ENCODE results near the gene GRHPR. TPM values are rescaled to one million over a fixed set of nuclear protein-coding genes. Genes with fewer than 3 reads are reported as not detected.

GRHPR gene
- total RNA-seq, 1 experiment from 2014 or later, result 80.7 TPM

DNA sequence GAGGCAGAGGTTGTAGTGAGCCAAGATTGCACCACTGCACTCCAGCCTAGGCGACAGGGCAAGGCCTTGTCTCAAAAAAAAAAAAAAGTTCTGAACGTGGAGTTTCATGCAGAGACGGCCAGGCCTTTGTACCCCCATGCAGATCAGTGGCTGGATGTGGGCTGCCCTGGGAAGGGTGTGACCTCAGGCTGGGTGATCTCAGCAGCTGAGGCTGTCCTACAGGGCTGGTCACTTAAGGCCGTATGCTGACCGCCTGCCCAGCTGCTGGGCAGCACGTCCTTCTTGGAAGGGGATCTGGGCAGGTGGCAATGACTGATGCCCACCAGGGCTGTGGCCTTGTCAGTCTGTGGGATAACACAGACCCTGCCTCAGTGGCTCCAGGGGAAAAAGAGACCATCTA, 37.2 kb upstream of the GRHPR start:
- no peak for DNase-seq (ENCODE audit: low spot score)
- ChIA-PET POLR2A (interaction anchor here (0.6 to 1.1 kb wide), 2 partner anchors 11 to 950 kb away, joined by 3 to 4 read pairs; no protein-coding TSS in a partner anchor), CTCF (interaction anchor here (0.8 to 1.0 kb wide), 2 partner anchors 26 to 517 kb away, joined by 3 read pairs; no protein-coding TSS in a partner anchor)
- Mint-ChIP-seq H3K27ac (no peak overlapping the region), H3K27me3 (ENCODE audit: low read depth) (no peaks in the 10 kb centered on the region), H3K4me1 (peaks cover 7% of the 10 kb centered on the region), H3K4me3 (no peak overlapping the region), H3K36me3 (no peaks in the 10 kb centered on the region), H3K9me3 (peaks cover 7% of the 10 kb centered on the region)
- ATAC-seq, result no peak
- no peak for TF ChIP-seq ELF4 (CRISPR knock-in tag; IDR thresholded peaks at IDR 0.05; ENCODE audit: low read depth)
- TF ChIP-seq RELA (CRISPR knock-in tag; IDR thresholded peaks at IDR 0.05; ENCODE audit: borderline replicate concordance), result no peak
- TF ChIP-seq, protein P1, sequence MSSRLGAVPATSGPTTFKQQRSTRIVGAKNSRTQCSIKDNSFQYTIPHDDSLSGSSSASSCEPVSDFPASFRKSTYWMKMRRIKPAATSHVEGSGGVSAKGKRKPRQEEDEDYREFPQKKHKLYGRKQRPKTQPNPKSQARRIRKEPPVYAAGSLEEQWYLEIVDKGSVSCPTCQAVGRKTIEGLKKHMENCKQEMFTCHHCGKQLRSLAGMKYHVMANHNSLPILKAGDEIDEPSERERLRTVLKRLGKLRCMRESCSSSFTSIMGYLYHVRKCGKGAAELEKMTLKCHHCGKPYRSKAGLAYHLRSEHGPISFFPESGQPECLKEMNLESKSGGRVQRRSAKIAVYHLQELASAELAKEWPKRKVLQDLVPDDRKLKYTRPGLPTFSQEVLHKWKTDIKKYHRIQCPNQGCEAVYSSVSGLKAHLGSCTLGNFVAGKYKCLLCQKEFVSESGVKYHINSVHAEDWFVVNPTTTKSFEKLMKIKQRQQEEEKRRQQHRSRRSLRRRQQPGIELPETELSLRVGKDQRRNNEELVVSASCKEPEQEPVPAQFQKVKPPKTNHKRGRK (CRISPR knock-in tag; IDR thresholded peaks at IDR 0.05; ENCODE audit: borderline replicate concordance), result no peak
- TF ChIP-seq ATF1 (CRISPR knock-in tag; IDR thresholded peaks at IDR 0.05), result no peak
- TF ChIP-seq, protein P2, sequence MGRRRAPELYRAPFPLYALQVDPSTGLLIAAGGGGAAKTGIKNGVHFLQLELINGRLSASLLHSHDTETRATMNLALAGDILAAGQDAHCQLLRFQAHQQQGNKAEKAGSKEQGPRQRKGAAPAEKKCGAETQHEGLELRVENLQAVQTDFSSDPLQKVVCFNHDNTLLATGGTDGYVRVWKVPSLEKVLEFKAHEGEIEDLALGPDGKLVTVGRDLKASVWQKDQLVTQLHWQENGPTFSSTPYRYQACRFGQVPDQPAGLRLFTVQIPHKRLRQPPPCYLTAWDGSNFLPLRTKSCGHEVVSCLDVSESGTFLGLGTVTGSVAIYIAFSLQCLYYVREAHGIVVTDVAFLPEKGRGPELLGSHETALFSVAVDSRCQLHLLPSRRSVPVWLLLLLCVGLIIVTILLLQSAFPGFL (CRISPR knock-in tag; IDR thresholded peaks at IDR 0.05; ENCODE audit: borderline replicate concordance), result no peak
- no peak for TF ChIP-seq KAT7 (CRISPR knock-in tag; IDR thresholded peaks at IDR 0.05; ENCODE audit: borderline replicate concordance)
- no peak for TF ChIP-seq MYBL2 (CRISPR knock-in tag; IDR thresholded peaks at IDR 0.05)
- TF ChIP-seq, protein P3, sequence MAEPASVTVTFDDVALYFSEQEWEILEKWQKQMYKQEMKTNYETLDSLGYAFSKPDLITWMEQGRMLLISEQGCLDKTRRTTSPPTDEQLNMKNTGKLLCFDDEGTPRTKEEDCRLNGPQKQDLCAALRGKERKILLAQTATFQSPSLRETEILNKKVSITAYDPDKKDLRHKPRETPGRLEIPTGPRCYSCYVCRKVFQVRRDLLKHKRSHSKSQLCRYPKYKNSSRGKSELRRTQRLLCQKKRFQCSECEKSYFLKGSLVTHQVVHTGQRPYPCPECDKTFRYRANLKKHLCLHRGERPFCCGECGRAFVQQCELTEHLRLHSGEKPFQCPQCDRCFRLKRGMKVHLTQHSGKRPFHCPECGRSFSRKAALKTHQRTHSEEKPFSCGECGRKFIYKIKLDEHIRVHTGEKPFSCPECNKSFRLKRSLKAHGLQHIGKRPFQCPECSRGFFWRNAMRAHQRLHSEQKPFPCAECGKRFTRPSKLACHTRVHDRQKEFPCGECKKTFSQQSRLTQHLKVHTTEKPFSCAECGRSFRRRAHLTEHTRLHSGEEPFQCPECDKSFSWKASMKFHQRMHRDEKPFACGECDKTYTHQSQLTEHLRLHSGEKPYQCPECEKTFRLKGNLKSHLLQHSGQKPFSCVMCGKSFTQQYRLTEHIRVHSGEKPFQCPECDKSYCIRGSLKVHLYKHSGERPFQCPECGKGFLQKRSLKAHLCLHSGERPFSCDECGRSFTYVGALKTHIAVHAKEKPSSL (CRISPR knock-in tag; conservative IDR thresholded peaks at IDR 0.05), result no peak
- TF ChIP-seq GTF2I (CRISPR knock-in tag; conservative IDR thresholded peaks at IDR 0.05), result no peak
- TF ChIP-seq, protein P4, sequence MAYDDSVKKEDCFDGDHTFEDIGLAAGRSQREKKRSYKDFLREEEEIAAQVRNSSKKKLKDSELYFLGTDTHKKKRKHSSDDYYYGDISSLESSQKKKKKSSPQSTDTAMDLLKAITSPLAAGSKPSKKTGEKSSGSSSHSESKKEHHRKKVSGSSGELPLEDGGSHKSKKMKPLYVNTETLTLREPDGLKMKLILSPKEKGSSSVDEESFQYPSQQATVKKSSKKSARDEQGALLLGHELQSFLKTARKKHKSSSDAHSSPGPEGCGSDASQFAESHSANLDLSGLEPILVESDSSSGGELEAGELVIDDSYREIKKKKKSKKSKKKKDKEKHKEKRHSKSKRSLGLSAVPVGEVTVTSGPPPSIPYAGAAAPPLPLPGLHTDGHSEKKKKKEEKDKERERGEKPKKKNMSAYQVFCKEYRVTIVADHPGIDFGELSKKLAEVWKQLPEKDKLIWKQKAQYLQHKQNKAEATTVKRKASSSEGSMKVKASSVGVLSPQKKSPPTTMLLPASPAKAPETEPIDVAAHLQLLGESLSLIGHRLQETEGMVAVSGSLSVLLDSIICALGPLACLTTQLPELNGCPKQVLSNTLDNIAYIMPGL (CRISPR knock-in tag; IDR thresholded peaks at IDR 0.05), result no peak
- TF ChIP-seq, protein P5, sequence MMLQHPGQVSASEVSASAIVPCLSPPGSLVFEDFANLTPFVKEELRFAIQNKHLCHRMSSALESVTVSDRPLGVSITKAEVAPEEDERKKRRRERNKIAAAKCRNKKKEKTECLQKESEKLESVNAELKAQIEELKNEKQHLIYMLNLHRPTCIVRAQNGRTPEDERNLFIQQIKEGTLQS (CRISPR knock-in tag; conservative IDR thresholded peaks at IDR 0.05), result no peak
- no peak for TF ChIP-seq MXD4 (CRISPR knock-in tag; IDR thresholded peaks at IDR 0.05; ENCODE audit: borderline replicate concordance)

DNA sequence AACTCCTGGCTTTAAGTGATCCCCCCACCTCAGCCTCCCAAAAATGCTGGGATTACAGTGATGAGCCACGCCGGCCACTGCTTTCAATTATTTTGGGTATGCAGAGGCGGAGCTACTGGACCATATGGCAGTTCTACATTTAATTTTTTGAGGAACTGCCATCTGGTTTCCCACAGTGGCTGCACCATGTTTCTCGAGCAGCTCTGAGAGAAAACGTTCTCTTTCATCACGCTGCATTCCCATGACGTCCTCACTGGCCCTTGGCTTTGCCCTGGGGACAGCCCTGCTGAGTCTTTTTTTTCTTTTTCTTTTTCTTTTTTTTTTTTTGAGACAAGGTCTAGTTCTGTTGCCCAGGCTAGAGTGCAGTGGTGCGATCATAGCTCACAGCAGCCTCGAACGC, 35.5 kb upstream of the GRHPR start:
- Mint-ChIP-seq H3K4me3 (no peak overlapping the region), H3K4me1 (peaks cover 7% of the 10 kb centered on the region), H3K27me3 (ENCODE audit: low read depth) (no peaks in the 10 kb centered on the region), H3K27ac (no peak overlapping the region), H3K9me3 (peaks cover 4% of the 10 kb centered on the region), H3K36me3 (no peaks in the 10 kb centered on the region)
- DNase-seq (ENCODE audit: low spot score) (no peak), ATAC-seq (no peak)
- ChIA-PET CTCF (interaction anchor here (0.6 to 2.1 kb wide), 3 partner anchors 11 to 391 kb away, joined by 3 to 9 read pairs (median 8); no protein-coding TSS in a partner anchor), POLR2A (no interaction called here)
- TF ChIP-seq ELF4 (CRISPR knock-in tag; IDR thresholded peaks at IDR 0.05; ENCODE audit: low read depth) (no peak), NFATC4 (CRISPR knock-in tag; IDR thresholded peaks at IDR 0.05) (no peak), ATF1 (CRISPR knock-in tag; IDR thresholded peaks at IDR 0.05) (no peak), EMX1 (CRISPR knock-in tag; IDR thresholded peaks at IDR 0.05) (no peak), ZNF219 (CRISPR knock-in tag; IDR thresholded peaks at IDR 0.05; ENCODE audit: borderline replicate concordance) (no peak), TCF7 (CRISPR knock-in tag; IDR thresholded peaks at IDR 0.05; ENCODE audit: low read depth) (no peak), NFE2L1 (CRISPR knock-in tag; IDR thresholded peaks at IDR 0.05) (no peak), ESRRA (CRISPR knock-in tag; IDR thresholded peaks at IDR 0.05; ENCODE audit: borderline replicate concordance) (no peak), ZNF671 (CRISPR knock-in tag; IDR thresholded peaks at IDR 0.05) (no peak), NR3C1 (CRISPR knock-in tag; conservative IDR thresholded peaks at IDR 0.05; ENCODE audit: low read depth) (no peak)
- TF ChIP-seq, protein P6, sequence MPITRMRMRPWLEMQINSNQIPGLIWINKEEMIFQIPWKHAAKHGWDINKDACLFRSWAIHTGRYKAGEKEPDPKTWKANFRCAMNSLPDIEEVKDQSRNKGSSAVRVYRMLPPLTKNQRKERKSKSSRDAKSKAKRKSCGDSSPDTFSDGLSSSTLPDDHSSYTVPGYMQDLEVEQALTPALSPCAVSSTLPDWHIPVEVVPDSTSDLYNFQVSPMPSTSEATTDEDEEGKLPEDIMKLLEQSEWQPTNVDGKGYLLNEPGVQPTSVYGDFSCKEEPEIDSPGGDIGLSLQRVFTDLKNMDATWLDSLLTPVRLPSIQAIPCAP (CRISPR knock-in tag; IDR thresholded peaks at IDR 0.05), result no peak
- TF ChIP-seq, protein P7, sequence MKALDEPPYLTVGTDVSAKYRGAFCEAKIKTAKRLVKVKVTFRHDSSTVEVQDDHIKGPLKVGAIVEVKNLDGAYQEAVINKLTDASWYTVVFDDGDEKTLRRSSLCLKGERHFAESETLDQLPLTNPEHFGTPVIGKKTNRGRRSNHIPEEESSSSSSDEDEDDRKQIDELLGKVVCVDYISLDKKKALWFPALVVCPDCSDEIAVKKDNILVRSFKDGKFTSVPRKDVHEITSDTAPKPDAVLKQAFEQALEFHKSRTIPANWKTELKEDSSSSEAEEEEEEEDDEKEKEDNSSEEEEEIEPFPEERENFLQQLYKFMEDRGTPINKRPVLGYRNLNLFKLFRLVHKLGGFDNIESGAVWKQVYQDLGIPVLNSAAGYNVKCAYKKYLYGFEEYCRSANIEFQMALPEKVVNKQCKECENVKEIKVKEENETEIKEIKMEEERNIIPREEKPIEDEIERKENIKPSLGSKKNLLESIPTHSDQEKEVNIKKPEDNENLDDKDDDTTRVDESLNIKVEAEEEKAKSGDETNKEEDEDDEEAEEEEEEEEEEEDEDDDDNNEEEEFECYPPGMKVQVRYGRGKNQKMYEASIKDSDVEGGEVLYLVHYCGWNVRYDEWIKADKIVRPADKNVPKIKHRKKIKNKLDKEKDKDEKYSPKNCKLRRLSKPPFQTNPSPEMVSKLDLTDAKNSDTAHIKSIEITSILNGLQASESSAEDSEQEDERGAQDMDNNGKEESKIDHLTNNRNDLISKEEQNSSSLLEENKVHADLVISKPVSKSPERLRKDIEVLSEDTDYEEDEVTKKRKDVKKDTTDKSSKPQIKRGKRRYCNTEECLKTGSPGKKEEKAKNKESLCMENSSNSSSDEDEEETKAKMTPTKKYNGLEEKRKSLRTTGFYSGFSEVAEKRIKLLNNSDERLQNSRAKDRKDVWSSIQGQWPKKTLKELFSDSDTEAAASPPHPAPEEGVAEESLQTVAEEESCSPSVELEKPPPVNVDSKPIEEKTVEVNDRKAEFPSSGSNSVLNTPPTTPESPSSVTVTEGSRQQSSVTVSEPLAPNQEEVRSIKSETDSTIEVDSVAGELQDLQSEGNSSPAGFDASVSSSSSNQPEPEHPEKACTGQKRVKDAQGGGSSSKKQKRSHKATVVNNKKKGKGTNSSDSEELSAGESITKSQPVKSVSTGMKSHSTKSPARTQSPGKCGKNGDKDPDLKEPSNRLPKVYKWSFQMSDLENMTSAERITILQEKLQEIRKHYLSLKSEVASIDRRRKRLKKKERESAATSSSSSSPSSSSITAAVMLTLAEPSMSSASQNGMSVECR (CRISPR knock-in tag; IDR thresholded peaks at IDR 0.05; ENCODE audit: borderline replicate concordance), result no peak

Data from WTC11 (cell line).